HepG2 (cell line): ENCODE results near the gene LRP1-AS. TPM values are rescaled to one million over a fixed set of nuclear protein-coding genes. Genes with fewer than 3 reads are reported as not detected.

Experiments
- ARID5B ChIP-seq: IDR thresholded peaks from 2 replicates; pipeline ENCODE4 v1.4.0; 2020; ENCODE audit warnings: mild to moderate bottlenecking, missing genetic modification reagents
- BHLHE40 ChIP-seq: IDR thresholded peaks from 2 replicates; pipeline ENCODE4 v1.6.1; 2011; ENCODE audit warnings: low read length, improper control_type of control experiment
- ELF3 ChIP-seq: IDR thresholded peaks from 2 replicates; pipeline ENCODE4 v1.6.1; 2016; ENCODE audit warnings: missing genetic modification reagents, missing compliant biosample characterization
- EP300 ChIP-seq, 3 experiments: sonication (generic) in 1 of 3; formaldehyde crosslinking in 1 of 3; IDR thresholded peaks; 2 replicates each; pipeline versions ENCODE4 v1.5.1 to v1.6.1; 2011 to 2020; ENCODE audit warnings: low read depth in 2 of 3, low read length in 2 of 3, borderline replicate concordance in 1 of 3, improper control_type of control experiment in 1 of 3, mild to moderate bottlenecking in 1 of 3, missing genetic modification reagents in 1 of 3, moderate library complexity in 1 of 3
- FOXC1 ChIP-seq: sonication (generic); formaldehyde crosslinking; IDR thresholded peaks from 2 replicates; pipeline ENCODE4 v1.8.0; 2022; ENCODE audit warnings: mild to moderate bottlenecking, missing genetic modification reagents, borderline replicate concordance
- FOXJ3 ChIP-seq: sonication (generic); formaldehyde crosslinking; IDR thresholded peaks from 2 replicates; pipeline ENCODE4 v1.4.0; 2020; ENCODE audit warnings: missing genetic modification reagents, mild to moderate bottlenecking, borderline replicate concordance
- HNRNPH1 ChIP-seq: fragments of 200-400 bp; formaldehyde crosslinking; optimal IDR thresholded peaks from 2 replicates; pipeline ENCODE3; 2017; ENCODE audit warnings: mild to moderate bottlenecking, low read depth, low read length
- JUNB ChIP-seq: sonication (generic); formaldehyde crosslinking; IDR thresholded peaks from 2 replicates; pipeline ENCODE4 v1.8.0; 2022; ENCODE audit warnings: missing genetic modification reagents, mild to moderate bottlenecking, borderline replicate concordance
- KDM1A ChIP-seq: IDR thresholded peaks from 2 replicates; pipeline ENCODE4 v1.6.1; 2016; ENCODE audit warnings: missing compliant biosample characterization
- NFE2L1 ChIP-seq: sonication (generic); formaldehyde crosslinking; IDR thresholded peaks from 2 replicates; pipeline ENCODE4 v1.4.0; 2020; ENCODE audit warnings: missing genetic modification reagents, mild to moderate bottlenecking, borderline replicate concordance
- SIN3A ChIP-seq: IDR thresholded peaks from 2 replicates; pipeline ENCODE4 v1.6.1; 2011; ENCODE audit warnings: low read depth, mild to moderate bottlenecking, control low read depth, low read length, borderline replicate concordance
- SP5 ChIP-seq: IDR thresholded peaks from 2 replicates; pipeline ENCODE4 v1.6.1; 2016; ENCODE audit warnings: low read depth, borderline replicate concordance
- THAP11 ChIP-seq: IDR thresholded peaks from 2 replicates; pipeline ENCODE4 v1.6.1; 2016; ENCODE audit warnings: missing biosample characterization, missing genetic modification reagents
- U2AF2 ChIP-seq: fragments of 200-400 bp; formaldehyde crosslinking; IDR thresholded peaks from 2 replicates; pipeline ENCODE4 v1.6.1; 2017; ENCODE audit warnings: low read depth, mild to moderate bottlenecking, low read length
- ZMYM3 ChIP-seq: sonication (generic); formaldehyde crosslinking; IDR thresholded peaks from 2 replicates; pipeline ENCODE4 v1.5.1; 2020; ENCODE audit warnings: mild to moderate bottlenecking, missing genetic modification reagents
- ZNF124 ChIP-seq: sonication (generic); formaldehyde crosslinking; IDR thresholded peaks from 2 replicates; pipeline ENCODE4 v1.4.0; 2020; ENCODE audit warnings: missing genetic modification reagents
- ZNF292 ChIP-seq: sonication (generic); formaldehyde crosslinking; IDR thresholded peaks from 2 replicates; pipeline ENCODE4 v1.8.1; 2022; ENCODE audit warnings: mild to moderate bottlenecking, low read depth, missing genetic modification reagents, borderline replicate concordance
- ZNF414 ChIP-seq: sonication (generic); formaldehyde crosslinking; IDR thresholded peaks from 2 replicates; pipeline ENCODE4 v1.5.0; 2020; ENCODE audit warnings: missing genetic modification reagents
- polyA plus RNA-seq, 8 experiments: library from polyadenylated mRNA; depleted of rRNA in 3 of 8; stranded (reverse) in 7 of 8; unstranded in 1 of 8; fragments of >200 nt; fragmentation: Illumina TruSeq in 4 of 8; extraction: Trizol in 4 of 8; gene quantifications; 2 replicates each; pipeline versions ENCODE4 v1.2.1 to v1.2.3, GENCODE V29; 2011 to 2016; ENCODE audit warnings: low read depth in 4 of 8, missing spikeins in 1 of 8, mixed read lengths in 1 of 8; ENCODE audit not compliant: insufficient read depth in 1 of 8
- total RNA-seq, 5 experiments: library from RNA; depleted of rRNA; stranded (reverse); fragments of >200 nt; fragmentation: Illumina TruSeq; extraction: Trizol; gene quantifications; 2 replicates each; pipeline ENCODE4 v1.2.3, GENCODE V29; 2016; ENCODE audit warnings: low read depth in 1 of 5

The LRP1-AS gene
- total and polyA plus RNA-seq, 2 of the 13 experiments (the other 11 are each of a cell fraction or from before 2014, with no cell fraction given): 0.20 TPM; not detected in 1

- 0 out of 2 replicates have a peak, but pooled peaks have one; percentile 28 for TF ChIP-seq ZNF124 (CRISPR knock-in tag)
- TF ChIP-seq NFE2L1 (CRISPR knock-in tag): no peak
- peak; percentile 28; the same call in 1 of the 2 replicates for TF ChIP-seq SIN3A
- peak; percentile 76 for TF ChIP-seq BHLHE40
- TF ChIP-seq HNRNPH1: no peak
- TF ChIP-seq ZMYM3: peak; percentile 23; the same call in 1 of the 2 replicates
- peak; percentile 90 for TF ChIP-seq ARID5B (CRISPR knock-in tag)
- peak; percentile 62 for TF ChIP-seq ELF3 (CRISPR knock-in tag)
- TF ChIP-seq ZNF292 (CRISPR knock-in tag): no peak
- TF ChIP-seq SP5 (CRISPR knock-in tag): peak; percentile 58
- peak in 1 of 2 experiments; percentile 73; a peak in 2 of 4 replicates for TF ChIP-seq EP300 (IDR thresholded peaks at IDR 0.05; ENCODE audit: low read depth in 2 of 2, low read length in 2 of 2)
- no peak for TF ChIP-seq EP300 (CRISPR knock-in tag; IDR thresholded peaks at IDR 0.05; ENCODE audit: borderline replicate concordance)
- TF ChIP-seq KDM1A (CRISPR knock-in tag): peak; percentile 70; the same call in 1 of the 2 replicates
- no peak for TF ChIP-seq U2AF2
- peak; percentile 45; the same call in 1 of the 2 replicates for TF ChIP-seq THAP11
- TF ChIP-seq FOXC1 (CRISPR knock-in tag): no peak
- no peak for TF ChIP-seq JUNB
- TF ChIP-seq ZNF414 (CRISPR knock-in tag): no peak
- peak; percentile 54; the same call in 1 of the 2 replicates for TF ChIP-seq FOXJ3 (CRISPR knock-in tag)
These were observed 16.5 kb downstream of the LRP1-AS start (continued) for GRCh38 chr12:57130941-57131340.
